ENCODE results near the gene SCD5.

Gene SCD5

GRCh38 chr4:82739287-82740190 lies 59.1 kb downstream of the SCD5 start:
- peak; percentile 77 to 87 (median 85) for TF ChIP-seq CTCF (IDR thresholded peaks at IDR 0.05; ENCODE audit: unreplicated experiment in 3 of 3)
- Mint-ChIP-seq H3K9me3 (no peaks in the 10 kb centered on the region), H3K27me3 (ENCODE audit: low read depth) (peaks cover 3% of the 10 kb centered on the region), H3K4me1 (peaks cover 19% of the 10 kb centered on the region), H3K4me3 (no peak overlapping the region), H3K27ac (peak overlapping the region in 1 of 3 experiments; percentile 11), H3K36me3 (ENCODE audit: low read depth) (peaks cover 6% of the 10 kb centered on the region)

GRCh38 chr4:82737354-82737753 lies 61.2 kb downstream of the SCD5 start:
- Mint-ChIP-seq H3K4me1 (peaks cover 19% of the 10 kb centered on the region), H3K27ac (peak overlapping the region; percentile 4 to 49 (median 13)), H3K4me3 (no peak overlapping the region), H3K36me3 (ENCODE audit: low read depth) (peaks cover 3% of the 10 kb centered on the region), H3K9me3 (no peaks in the 10 kb centered on the region), H3K27me3 (ENCODE audit: low read depth) (peaks cover 6% of the 10 kb centered on the region)
- TF ChIP-seq CTCF (IDR thresholded peaks at IDR 0.05; ENCODE audit: unreplicated experiment in 3 of 3) = no peak

- H3K9me3 Mint-ChIP-seq = peaks cover 5% of the 10 kb centered on the region
- peaks cover 19% of the 10 kb centered on the region for H3K4me1 Mint-ChIP-seq
- no peak overlapping the region for H3K4me3 Mint-ChIP-seq
- peaks cover 9% of the 10 kb centered on the region for H3K27me3 Mint-ChIP-seq (ENCODE audit: low read depth)
- TF ChIP-seq CTCF (IDR thresholded peaks at IDR 0.05; ENCODE audit: unreplicated experiment in 3 of 3) = no peak
- peak overlapping the region in 1 of 3 experiments; percentile 27 for H3K27ac Mint-ChIP-seq
- peaks cover 8% of the 10 kb centered on the region for H3K36me3 Mint-ChIP-seq (ENCODE audit: low read depth)
These were observed 65.0 kb downstream of the SCD5 start for GRCh38 chr4:82733636-82734035.

- Mint-ChIP-seq H3K4me1 (peaks cover 12% of the 10 kb centered on the region), H3K9me3 (peaks cover 9% of the 10 kb centered on the region), H3K4me3 (no peak overlapping the region), H3K27ac (no peak overlapping the region), H3K36me3 (ENCODE audit: low read depth) (peaks cover 11% of the 10 kb centered on the region), H3K27me3 (ENCODE audit: low read depth) (peaks cover 6% of the 10 kb centered on the region)
- TF ChIP-seq CTCF (IDR thresholded peaks at IDR 0.05; ENCODE audit: unreplicated experiment in 3 of 3) = no peak
These were observed 70.3 kb downstream of the SCD5 start for GRCh38 chr4:82728301-82728700.

GRCh38 chr4:82726596-82726995 lies 72.0 kb downstream of the SCD5 start:
- Mint-ChIP-seq H3K4me1 (peaks cover 12% of the 10 kb centered on the region), H3K9me3 (peaks cover 9% of the 10 kb centered on the region), H3K27me3 (ENCODE audit: low read depth) (peaks cover 5% of the 10 kb centered on the region), H3K27ac (no peak overlapping the region), H3K36me3 (ENCODE audit: low read depth) (peaks cover 11% of the 10 kb centered on the region), H3K4me3 (no peak overlapping the region)
- TF ChIP-seq CTCF (IDR thresholded peaks at IDR 0.05; ENCODE audit: unreplicated experiment in 3 of 3) = no peak
